NCI-H146 treated with DMSO at 0.1 percent for 48 hours (cell line): ENCODE data around the gene BAG5.
"Not testable (repeated sequence)": the region's sequence is repeated elsewhere in the genome, so short reads cannot be mapped to it uniquely, and the experiment has no call there.

Experiments
- DNase-seq: peaks from one replicate; lab custom pipeline; 2025; ENCODE audit not compliant: unreplicated experiment; lab: John Stamatoyannopoulos, UW

BAG5 gene

DNA sequence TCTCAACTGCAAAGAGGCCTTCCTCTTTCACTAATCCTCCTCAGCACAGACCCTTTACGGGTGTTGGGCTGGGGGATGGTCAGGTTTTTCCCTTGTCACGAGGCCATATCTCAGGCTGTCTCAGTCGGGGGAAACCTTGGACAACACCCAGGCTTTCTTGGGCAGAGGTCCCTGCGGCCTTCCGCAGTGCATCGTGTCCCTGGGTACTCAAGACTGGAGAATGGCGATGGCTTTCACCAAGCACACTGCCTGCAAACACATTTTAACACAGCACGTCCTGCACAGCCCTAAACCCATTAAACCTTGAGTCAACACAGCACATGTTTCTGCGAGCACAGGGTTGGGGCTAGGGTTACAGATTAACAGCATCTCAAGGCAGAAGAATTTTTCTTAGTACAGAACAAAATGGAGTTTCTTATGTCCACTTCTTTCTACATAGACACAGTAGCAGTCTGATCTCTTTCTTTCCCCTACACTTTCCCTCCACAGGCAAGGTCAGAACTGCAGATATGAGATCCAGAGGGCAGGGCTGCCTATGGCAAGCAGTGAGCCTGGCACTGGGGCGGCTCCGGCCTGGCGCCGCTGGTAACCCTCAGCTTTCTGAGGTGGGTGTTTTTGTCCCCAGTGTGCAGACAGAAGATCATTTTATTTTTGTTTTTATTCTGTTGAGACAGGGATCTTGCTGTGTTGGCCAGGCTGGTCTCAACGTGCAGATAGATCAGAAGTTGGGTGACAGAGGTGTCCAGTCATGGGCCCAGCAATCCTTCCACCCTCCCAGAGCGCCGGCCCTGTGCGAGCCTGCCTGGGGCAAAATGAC, 36.8 kb downstream of the BAG5 start:
- DNase-seq: not testable (repeated sequence)

DNA sequence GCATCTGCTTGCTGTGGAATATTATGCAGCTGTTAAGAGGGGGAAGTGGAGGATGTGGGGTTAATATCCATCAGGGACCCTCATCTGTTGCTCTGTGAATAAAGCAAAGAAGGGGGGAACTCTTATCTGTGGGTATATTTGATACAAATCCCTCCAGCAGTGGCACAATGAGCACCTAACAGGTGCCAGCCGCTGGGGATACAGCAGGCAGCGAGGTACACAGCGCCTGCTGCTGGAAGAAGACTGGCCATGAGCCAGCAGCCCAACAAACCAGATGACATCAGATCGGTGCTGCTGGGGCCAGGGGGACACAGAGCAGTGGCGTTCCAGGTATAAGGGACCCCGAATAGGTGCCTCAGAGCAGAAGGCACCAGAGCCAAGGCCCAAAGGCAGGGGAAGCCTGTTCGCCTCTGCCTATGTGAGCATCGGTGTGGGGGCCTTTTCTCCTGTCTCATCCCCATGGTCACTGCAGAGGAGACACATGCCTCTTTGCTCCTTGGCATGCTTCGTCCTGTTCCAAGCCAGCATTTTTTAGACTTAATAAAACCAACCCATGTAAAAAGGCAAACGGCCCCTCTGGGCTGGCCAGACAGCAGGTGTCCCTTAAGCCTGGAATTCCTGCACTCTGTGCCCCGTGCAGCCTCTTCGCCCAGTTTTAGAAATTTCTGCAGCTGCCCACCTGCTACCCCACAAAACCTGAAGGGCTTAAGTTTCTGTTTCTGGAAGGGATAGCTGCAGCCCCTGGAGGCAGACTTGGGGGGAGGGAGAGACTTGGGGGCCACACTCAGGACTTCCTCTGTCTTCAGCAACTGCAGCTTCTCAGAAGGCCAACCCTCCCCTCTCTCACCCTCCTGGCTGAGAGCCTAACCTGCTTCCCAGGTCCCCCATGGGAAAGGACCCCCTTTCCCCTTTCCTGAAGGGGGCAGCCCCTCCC, 38.2 kb downstream of the BAG5 start:
- DNase-seq: no peak

DNA sequence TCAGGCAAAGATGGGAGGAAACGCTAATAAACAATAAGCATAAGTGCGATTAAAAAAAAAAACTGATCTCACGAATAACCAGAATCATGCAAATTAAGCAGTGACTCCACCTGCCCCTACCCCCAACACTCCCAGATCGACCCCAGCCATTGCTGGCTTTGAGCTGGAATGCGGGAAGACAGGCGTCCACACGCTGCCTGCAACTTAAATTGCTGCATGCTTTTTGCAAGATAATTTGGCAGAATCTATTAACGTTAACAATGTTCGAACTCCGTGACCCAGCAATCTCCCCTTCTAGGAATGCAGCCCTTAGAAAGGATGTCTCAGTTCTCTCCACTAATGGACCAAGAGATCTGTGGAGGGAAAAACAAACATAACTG, 38.9 kb downstream of the BAG5 start:
- no peak for DNase-seq

DNA sequence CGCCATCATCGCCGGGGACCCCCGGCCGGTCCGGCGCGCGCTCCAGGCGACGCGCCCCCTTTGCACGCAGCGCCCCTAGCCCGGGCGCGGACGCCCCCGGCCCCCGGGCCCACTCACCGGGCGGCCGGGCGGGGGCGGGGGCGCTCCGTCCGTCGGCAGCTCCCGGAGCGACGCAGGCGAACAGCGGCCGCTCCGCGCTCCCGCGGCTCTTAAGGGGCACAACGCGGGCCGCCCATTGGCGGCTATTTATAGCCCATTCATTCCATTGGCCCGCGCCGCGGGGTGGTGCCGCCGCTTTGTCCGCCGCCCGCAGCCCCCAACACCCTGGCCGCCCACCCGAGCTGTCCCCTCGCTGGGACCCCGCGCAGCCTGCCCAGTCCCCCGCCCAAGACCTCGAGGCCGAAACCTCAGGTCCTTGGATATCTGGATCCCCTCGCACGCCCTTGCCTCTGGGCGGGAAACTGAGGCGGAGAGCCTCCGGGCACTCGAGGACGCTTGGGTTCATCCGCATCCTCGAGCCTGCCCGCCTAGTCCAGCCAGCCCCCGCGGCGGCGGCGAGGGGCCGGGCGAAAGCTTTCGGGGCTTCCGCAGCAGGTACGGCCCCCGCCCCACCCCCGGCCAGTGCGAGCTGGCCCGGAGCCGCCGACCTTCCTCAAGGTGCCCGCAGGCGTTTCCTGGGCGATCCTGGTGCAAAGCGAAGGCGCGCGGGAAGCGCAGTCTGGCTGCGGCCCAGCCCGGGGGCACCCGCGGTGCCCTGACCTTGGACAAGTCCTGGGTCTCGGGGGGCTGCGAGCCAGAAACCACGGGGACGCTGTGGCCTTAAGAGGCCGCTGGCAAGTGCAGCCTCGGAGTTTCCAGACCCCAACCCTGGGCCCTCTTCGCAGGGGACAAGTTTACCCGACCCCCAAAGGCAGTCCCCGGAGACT, 39.5 kb downstream of the BAG5 start, which contains the start of gene CKB:
CKB (minus strand) TSS at position 182 of the 926 bp plus-strand sequence. CDS start 337 bp downstream, outside the sequence.
- peak; percentile 84 for DNase-seq

DNA sequence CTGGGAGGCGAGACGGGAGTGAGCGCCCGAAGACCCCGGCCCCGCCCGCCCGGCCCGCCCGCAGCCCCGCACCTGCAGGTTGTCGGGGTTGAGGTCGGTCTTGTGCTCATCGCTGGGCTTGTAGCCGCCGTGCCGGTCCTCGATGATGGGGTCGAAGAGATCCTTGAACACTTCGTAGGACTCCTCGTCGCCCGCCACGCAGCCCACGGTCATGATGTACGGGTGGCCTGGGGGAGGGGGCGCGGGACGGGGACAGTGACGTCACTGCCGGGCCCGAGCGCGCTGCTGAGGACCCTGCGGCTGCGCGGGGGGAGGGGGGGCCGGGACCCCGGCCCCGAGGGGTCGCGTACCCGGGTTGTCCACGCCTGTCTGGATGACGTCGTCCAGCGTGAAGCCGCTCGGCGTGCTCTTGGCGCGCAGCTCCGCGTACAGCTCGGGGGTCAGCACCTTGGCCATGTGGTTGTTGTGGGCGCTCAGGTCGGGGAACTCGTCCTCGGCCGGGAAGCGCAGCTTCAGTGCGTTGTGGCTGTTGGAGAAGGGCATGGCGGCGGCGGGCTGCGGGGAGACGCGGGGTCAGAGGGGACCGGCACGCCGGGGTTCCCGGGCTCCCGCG, 40.4 kb downstream of the BAG5 start:
- DNase-seq: peak; percentile 43

DNA sequence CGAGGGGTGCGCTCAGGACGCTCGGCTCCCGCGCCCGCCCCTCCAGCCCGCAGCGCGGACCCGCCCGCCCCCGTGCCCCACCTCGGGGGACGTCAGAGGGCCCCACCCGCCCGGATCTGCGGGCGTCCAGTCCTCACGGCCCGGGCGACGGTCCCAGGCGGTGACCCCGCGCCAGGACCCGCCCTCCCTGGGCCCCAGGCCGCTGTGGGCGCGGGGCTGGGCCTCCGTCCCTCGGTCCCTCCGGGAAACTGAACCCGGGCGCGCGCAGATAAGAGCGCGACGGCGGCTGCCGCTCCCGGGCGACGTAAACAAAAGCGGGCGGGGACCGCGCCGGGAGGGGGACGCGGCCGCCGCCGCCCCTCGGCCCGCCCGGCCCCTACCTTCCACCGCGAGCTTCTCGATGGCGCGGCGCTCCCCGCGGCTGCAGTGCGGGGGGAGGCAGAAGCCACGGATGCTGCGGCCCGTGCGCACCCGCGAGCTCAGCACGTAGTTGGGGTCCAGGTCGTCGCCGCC, 41.0 kb downstream of the BAG5 start:
- no peak for DNase-seq

DNA sequence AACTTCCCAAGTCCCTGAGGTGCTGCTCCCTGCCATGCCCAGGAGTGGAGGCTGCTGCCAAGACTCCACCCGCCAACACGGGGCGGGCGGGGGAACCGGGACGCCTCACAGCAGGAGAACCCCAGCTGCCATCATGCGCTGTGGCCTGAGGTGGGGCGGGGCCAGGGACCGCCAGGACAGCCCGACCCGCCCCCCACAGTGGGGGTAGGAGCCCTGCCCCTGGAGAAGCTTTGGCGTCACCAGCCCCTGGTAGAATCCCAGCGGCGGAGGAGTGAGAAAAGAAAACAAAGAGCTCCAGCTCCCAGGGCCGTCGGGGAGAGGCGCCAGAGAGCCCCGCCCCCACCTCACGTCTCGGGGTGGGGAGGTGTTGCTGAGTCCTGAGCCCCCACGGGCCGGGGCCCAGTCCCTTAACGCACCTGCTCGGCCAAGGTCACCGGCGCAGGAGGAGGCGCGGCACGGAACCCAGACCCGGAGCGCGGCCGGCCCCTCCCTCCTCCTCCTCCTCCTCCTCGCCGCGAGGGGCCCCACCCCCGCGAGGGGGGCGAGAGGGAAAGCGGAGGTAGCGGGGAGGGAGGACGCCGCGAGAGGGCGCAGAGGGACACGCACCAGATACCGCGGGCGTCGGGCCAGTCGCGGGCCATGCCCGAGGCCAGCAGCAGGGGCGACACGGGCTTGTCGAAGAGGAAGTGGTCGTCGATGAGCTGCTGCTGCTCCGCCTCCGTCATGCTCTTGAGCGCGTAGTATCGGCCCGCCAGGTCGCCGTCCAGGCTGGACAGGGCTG, 41.6 kb downstream of the BAG5 start:
- peak; percentile 24 for DNase-seq

DNA sequence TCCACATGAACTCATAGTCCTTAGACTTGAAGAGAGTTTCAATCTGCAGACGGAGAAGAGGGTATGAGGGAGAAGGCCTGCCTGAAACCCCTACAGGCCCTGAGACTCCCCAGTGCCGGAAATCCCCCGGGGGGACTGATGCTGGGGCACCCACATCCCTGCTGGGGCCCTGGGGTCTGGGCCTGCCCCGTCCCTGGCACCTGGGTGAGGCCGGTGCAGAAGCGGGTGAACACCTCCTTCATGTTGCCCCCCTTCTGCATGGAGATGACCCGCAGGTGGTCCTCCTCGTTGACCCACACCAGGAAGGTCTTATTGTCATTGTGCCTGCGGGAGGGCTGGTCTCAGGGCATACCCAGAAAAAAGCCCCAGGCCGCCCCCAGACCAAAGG, 42.2 kb downstream of the BAG5 start:
- no peak for DNase-seq

DNA sequence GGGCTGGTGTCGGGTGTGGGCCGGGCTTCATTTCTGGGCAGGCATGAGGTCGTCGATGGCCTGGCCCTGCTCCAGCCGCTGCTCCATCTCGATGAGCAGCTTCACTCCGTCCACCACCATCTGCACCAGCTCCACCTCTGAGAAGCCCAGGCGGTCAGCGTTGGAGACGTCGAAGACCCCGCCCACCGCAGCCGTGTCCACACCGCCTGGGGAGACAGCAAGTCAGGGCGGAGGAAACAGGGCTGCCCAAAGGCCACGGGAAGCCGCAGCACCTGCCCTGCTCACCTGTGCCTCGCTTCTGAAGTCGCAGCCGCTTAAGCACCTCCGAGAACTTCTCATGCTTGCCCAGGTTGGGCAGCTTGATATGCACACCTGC, 42.6 kb downstream of the BAG5 start:
- no peak for DNase-seq

DNA sequence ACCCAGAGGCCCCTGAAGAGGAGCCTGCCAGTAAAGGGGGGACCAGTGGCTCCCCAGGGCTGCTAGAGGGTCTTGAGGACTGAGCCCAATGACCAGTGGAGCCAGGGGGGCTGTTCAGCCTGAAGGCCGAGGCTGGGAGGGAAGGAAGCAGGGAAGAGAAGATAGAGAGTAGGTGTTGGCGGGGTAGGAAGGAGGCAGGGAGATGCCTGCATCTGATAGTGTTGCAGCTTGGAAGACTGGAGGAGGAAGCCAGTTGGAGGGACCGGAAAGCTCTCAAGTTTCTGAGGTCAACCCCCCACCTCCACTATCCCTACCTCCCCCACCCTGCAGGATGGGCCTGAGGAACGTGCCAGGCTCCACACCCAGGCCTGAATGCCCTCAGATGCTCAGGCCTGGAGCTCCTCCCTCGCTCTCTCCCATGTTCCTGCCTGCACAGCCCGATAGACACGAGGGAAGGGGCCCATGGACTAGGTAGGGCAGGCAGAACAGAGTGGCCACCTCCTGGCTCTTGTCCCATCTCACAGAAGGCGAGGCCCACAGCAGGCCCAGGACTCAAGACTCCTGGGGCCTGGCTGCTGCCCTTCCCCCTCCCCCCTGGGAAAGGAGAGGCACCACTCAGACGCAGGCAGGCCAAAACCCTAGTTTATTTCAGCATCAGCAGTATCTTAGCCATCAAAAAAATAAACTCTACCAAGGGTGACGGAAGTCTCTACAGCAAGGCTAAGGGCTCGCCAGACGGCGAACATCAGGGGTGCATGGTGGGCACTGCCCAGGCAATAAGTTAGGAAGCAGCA, 43.2 kb downstream of the BAG5 start:
- DNase-seq: no peak

DNA sequence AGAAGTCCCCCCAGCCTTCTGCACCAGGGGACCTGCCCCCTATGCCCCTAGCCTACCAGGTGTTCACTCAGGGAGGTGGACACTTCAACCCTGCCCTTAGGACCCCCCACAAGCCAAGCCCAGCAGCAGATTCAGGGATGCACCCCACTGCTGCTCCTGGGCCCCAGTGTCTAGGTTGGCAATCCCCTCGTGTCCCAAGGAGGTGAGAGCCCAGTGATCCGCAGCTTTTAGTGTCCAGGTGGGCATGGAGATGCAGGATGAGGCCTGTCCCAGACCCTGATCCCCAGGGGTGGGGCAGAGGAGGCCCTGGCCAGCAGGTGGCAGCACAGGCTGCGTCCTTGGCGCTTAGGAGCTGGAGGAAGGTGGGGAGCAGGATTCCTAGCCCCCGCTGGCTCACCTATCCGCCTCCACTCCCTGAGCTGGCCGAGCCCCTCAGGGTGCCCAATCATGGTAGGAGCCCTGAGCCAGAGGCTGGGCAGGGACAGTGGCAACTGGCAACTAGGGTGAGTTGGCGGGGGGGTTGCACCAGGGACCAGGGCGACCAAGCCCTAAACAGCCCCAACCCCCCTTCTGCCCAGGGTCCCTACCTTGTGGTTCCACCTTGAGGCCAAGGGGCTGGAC, 43.9 kb downstream of the BAG5 start:
- DNase-seq: peak; percentile 26

DNA sequence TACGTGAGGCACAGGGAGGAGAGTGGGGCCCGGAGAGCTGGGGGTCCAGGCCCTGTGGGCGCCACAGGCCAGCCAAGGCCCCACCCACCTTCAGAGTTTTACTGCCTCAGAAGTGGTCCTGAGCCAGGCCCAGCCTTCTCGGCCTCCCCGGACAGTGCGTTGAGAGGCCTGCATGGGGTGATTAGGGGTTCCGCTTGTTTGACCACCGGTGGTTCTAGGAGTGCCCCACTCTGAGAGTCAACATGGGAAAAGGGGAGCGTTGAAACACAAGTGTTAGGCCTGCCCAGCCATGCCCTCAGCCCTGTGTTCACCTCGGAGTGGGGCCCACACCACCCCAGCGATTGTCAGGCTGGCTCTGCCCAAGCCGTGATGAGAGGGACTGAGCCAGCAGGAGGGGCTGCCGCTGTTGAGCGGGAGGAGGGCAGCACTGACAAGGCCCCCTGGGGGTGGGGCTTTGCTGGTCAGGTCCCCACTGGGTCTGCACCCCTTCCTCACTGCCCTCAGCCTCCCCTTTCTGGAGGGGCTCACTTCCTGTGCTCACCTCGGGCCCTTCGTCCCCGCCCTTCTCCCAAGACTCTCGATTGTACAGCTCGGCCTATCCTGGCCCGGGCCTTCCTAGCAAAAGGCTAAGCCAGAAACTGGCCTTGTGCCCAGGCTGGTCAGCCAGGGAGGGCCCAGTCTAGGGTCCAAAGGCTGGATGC, 44.6 kb downstream of the BAG5 start:
- DNase-seq: no peak

DNA sequence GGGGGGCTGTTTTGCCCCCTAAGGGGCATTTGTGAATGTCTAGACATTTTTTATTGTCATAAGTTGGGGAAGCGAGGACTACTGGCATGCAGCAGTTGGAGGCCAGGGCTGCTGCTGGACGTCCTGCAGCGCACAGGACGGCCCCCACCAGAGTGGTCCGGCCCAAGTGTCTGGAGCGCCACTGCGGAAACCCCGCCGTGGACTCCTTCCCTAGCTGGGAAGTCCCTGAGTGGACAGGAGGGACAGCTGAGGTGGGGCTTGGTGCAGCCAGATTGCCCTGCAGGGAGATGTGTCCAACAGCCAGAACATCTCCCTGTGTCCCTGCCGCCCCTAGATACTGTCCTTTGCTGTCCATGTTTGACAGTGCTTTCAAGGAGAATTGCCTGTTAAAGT, 45.3 kb downstream of the BAG5 start:
- DNase-seq: no peak

DNA sequence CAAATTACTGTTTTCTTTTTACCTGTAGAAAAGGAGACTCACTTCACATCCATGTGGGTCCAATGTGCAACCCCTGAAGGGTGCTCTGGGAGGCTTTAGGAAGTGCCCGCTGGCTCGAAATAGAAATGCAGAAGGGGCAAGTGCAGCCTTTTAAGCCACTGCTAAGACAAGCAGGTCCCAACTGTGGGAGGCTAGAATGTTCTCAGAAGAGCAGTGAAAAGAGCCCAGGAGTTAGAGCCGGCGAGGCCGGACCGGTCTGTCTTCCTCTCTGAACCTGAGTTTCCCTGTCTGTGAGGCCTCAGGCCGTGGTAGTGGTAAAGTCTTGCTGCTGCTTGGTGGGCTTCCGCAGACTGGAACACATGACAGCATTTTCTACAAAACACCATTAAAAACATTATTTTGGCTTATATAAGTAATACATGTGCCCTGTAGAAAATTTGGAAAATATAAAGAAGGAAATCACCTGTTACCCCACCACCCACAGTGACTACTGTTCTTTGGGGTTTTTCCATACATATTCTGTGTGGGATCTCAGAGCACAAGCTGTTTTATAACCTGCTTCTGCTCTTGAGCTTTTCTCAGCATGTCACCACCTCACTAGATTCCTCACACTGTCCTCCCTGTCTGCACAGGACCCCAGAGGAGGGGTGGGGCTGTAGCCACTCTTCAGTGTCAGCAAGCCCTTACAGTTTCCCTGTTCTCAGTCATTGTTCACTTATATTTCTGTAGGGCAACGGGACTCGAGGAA, 45.9 kb downstream of the BAG5 start:
- DNase-seq: no peak

DNA sequence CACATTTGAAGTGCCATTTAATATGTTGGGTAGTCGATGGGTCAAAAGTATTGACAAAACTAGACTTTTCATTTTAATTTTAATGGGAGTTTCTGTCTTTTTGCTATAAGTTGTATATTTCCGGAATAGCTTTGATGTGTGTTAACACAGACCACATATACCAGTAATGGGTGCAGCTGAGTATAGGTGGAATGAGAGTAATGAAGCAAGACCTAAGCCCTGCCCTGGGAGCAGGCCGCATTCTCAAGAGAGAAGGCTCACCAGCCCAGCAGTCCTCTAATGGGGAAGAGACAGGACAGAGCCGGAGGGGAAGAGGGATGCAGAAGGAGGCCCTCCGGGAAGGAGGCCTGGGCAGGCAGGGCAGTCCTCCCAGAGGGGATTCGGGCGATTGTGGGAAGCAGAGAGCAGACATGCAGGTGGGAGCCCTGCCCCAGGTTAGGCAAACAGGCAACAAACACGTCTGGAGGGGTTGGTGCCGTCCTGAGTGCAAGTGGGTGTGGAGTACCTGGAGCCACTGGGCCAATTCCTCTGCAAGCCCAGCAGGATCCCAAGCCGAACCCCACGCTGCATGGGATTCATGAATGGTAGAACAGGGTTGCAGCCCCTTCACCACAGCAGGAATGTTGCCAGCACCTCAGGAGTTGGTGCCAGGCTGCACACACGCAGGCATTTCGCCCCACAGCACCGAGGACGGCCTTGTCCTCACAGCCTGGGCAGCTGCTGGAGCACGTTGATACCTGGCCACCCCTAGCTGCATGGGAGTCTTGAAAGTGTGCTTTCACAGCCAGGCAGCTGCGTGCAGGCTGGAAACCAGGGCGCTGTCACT, 47.6 kb downstream of the BAG5 start:
- no peak for DNase-seq
